Measurements from ENCODE around the gene C14orf132.

Gene C14orf132

DNA sequence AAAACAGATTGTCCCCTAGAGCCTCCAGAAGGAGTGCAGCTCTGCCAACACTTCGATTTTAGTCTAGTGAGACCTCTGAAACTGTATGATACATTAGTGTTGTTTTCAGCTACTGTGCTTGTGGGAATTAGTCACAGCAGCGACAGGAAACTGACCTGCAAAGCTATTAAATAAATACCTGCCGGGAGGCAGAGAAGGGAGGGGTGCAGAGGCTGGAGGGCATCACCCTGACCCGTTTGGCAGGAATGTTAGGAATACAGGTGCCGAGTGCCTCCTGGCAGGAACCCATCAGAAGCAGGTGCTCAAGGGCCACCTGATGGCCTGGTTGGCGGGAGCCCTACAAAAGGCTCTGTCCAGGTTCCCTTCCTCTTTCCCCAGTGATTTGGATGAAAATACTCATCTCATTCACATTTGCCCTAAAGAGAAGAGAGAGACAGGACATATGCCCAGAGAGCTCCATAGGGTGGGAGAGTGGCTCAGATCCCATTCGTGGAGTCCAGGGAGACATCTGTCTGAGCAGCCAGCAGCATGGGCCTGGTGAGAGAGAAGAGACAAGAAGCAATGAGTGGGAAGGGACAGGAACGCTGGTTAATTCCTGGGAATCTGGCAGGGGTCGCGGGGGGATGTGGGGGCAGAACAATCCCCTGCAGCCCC lies 44.6 kb downstream of the C14orf132 start:
- TF ChIP-seq, protein P1, sequence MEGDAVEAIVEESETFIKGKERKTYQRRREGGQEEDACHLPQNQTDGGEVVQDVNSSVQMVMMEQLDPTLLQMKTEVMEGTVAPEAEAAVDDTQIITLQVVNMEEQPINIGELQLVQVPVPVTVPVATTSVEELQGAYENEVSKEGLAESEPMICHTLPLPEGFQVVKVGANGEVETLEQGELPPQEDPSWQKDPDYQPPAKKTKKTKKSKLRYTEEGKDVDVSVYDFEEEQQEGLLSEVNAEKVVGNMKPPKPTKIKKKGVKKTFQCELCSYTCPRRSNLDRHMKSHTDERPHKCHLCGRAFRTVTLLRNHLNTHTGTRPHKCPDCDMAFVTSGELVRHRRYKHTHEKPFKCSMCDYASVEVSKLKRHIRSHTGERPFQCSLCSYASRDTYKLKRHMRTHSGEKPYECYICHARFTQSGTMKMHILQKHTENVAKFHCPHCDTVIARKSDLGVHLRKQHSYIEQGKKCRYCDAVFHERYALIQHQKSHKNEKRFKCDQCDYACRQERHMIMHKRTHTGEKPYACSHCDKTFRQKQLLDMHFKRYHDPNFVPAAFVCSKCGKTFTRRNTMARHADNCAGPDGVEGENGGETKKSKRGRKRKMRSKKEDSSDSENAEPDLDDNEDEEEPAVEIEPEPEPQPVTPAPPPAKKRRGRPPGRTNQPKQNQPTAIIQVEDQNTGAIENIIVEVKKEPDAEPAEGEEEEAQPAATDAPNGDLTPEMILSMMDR (conservative IDR thresholded peaks at IDR 0.05; ENCODE audit: low read length), result no peak
- no peak for DNase-seq (ENCODE audit: low read depth)
- no peak overlapping the region for H3K4me3 ChIP-seq (ENCODE audit: low read length)

DNA sequence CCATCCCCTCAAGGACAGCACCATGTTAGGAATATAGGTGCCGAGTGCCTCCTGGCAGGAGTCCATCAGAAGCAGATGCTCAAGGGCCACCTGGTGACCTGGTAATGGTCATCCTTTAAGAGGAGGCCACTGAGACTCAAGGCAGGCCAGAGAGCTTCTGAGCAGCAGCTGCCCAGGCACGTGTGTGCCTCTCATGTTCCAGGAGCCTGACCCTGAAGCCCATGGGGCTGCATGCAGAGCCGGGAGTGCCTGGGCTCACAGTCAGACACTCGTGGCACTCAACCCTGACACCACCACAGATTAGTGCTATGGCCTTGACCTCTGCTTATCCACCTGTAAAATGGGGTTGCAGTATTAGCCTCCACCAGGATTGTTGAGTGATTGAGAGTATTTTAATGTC lies 45.6 kb downstream of the C14orf132 start:
- no peak for DNase-seq (ENCODE audit: low read depth)
- no peak overlapping the region for H3K4me3 ChIP-seq (ENCODE audit: low read length)
- TF ChIP-seq, protein P1 (conservative IDR thresholded peaks at IDR 0.05; ENCODE audit: low read length), result no peak

DNA sequence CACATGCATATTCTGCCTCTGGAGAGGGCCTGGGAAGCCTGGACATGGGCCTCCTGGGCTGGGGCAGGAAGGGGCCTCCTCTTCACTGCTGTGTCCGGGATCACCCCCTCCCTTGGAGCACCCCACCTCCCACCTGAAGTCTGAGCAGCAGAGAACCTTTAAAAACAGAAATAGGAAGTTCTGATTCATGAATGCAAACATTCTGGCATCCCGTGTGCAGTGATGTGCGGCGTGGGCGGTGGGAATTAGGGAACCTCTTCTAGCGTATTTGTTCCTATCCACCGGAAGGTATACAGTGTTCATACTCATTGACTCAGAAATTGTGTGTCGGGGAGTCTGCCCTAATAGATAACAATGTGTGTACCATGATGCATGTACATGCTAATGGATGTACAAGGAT lies 46.2 kb downstream of the C14orf132 start:
- TF ChIP-seq, protein P1 (conservative IDR thresholded peaks at IDR 0.05; ENCODE audit: low read length), result no peak
- H3K4me3 ChIP-seq (ENCODE audit: low read length), result no peak overlapping the region
- DNase-seq (ENCODE audit: low read depth), result no peak

DNA sequence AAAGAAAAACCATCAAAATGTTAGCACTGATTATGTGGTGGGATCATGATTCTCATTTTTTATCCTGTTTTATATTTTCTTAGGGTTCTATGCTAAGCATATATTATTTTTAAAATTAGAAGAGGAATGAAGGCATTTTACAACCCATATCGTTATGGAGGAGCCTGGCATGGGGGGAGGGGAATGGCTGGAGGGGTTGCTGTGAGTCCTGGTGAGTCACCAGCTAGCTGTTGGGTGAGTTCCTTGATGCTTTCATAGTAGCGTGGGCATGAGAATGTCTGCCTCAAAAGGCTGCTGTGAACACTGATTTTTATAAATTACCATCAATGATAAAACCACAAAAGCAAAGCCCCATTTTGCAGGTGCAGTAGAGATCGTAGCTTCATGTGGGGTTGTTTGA lies 46.9 kb downstream of the C14orf132 start:
- DNase-seq (ENCODE audit: low read depth), result peak; percentile 72
- no peak overlapping the region for H3K4me3 ChIP-seq (ENCODE audit: low read length)
- TF ChIP-seq, protein P1 (conservative IDR thresholded peaks at IDR 0.05; ENCODE audit: low read length), result no peak

DNA sequence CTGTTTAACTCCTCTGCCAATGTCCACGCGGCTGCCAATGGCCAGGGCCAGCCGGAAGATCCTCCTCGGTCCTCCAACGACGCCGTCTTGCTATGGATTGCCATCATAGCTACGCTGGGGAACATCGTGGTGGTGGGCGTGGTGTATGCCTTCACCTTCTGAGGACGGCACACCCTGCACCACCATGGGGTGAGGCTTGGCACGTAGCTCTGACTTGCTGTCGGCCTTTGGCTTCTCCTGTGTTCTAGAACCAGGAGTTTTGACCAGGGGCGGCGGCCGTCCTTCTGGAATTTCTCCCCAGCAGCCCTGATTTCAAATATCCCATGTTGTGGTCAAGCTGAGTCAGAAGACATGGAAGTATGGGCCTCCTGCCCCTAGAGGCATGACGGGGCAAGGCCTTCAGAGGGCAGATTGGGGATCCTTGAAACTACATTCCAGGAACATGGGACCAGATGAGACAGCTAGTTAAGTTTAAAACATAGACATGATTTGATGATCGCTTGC lies 47.5 kb downstream of the C14orf132 start:
- TF ChIP-seq, protein P1 (conservative IDR thresholded peaks at IDR 0.05; ENCODE audit: low read length), result no peak; the same call in 1 of the 2 replicates
- peak; percentile 38 for DNase-seq (ENCODE audit: low read depth)
- no peak overlapping the region for H3K4me3 ChIP-seq (ENCODE audit: low read length)

DNA sequence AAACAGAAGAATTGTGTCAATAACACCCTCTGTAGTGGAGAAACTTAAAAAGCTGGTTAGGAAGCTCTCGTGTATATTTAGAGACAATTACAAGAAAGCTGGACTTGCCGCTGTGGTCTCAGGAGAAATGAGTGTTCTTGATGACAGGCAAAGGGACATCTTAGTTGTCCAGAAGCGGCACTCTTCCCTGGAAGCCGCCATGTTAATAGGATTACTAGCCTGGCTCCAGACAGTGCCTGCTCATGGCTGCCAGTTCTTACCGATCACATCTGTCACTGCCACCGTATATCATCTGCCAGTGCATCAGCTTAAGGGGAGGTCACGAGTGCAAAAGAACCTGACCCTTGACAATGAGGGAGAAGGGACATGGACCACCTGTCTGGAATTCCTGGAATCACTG lies 48.9 kb downstream of the C14orf132 start:
- no peak for DNase-seq (ENCODE audit: low read depth)

DNA sequence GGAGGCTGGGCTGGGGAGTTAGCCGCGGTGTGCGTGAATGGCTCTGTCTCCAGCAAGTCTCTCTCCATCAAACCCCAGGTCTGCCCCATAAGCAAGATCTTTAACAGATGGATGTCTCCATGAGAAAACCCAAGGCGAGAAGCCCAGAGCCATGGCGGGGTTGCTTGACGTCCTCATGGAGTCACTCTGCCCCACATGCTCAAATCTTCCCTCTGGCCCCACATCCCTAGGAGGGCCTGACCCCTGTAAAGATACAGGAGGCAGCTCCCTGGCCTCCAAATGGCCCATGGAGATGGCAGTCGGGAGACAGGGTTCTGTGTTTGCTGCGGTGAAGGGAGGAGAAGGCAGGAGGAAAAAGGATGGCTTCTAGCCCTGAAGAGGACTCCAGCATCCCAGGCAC lies 49.3 kb downstream of the C14orf132 start:
- no peak for DNase-seq (ENCODE audit: low read depth)
- no peak overlapping the region for H3K4me3 ChIP-seq (ENCODE audit: low read length)
- TF ChIP-seq, protein P1 (conservative IDR thresholded peaks at IDR 0.05; ENCODE audit: low read length), result no peak

More for the DNA sequence above, 48.9 kb downstream of the C14orf132 start:
- TF ChIP-seq, protein P1 (conservative IDR thresholded peaks at IDR 0.05; ENCODE audit: low read length), result no peak
- H3K4me3 ChIP-seq (ENCODE audit: low read length), result no peak overlapping the region
